HEK293 (cell line): ENCODE results near the gene CXCL12.

Source experiments
- IKZF3 ChIP-seq: fragments of 450-650 bp; IDR thresholded peaks from 2 replicates; pipeline ENCODE4 v1.5.0; 2018; ENCODE audit warnings: missing biosample characterization, mild to moderate bottlenecking, missing genetic modification characterization, moderate library complexity
- MEIS1 ChIP-seq: sonication (generic); formaldehyde crosslinking; IDR thresholded peaks from 2 replicates; pipeline ENCODE4 v1.8.1; 2022; ENCODE audit warnings: missing genetic modification reagents, mild to moderate bottlenecking, borderline replicate concordance
- ZFP41 ChIP-seq: fragments of 450-650 bp; formaldehyde crosslinking; IDR thresholded peaks from 2 replicates; pipeline ENCODE4 v1.5.1; 2016; ENCODE audit warnings: missing biosample characterization, missing genetic modification characterization, borderline replicate concordance
- ZNF501 ChIP-seq: fragments of 450-650 bp; formaldehyde crosslinking; IDR thresholded peaks from 2 replicates; pipeline ENCODE4 v1.5.1; 2016; ENCODE audit warnings: missing biosample characterization, missing genetic modification characterization
- TF ChIP-seq, protein P1 (sequence below): fragments of 450-650 bp; formaldehyde crosslinking; IDR thresholded peaks from 2 replicates; pipeline ENCODE4 v1.5.1; 2016; ENCODE audit warnings: missing biosample characterization, missing genetic modification characterization
- TF ChIP-seq, protein P2 (sequence below): fragments of 450-650 bp; formaldehyde crosslinking; IDR thresholded peaks from 2 replicates; pipeline ENCODE4 v1.5.1; 2016; ENCODE audit warnings: missing biosample characterization, missing genetic modification characterization
- TF ChIP-seq, protein P3 (sequence below): fragments of 450-650 bp; formaldehyde crosslinking; IDR thresholded peaks from 2 replicates; pipeline ENCODE4 v1.5.1; 2017; ENCODE audit warnings: missing biosample characterization, missing genetic modification characterization
- TF ChIP-seq, protein P4 (sequence below): fragments of 450-650 bp; formaldehyde crosslinking; IDR thresholded peaks from 2 replicates; pipeline ENCODE4 v1.5.1; 2016; ENCODE audit warnings: missing biosample characterization, missing genetic modification characterization
- TF ChIP-seq, protein P5 (sequence below): fragments of 450-650 bp; formaldehyde crosslinking; IDR thresholded peaks from 2 replicates; pipeline ENCODE4 v1.5.1; 2016; ENCODE audit warnings: missing biosample characterization, missing genetic modification characterization

DNA sequence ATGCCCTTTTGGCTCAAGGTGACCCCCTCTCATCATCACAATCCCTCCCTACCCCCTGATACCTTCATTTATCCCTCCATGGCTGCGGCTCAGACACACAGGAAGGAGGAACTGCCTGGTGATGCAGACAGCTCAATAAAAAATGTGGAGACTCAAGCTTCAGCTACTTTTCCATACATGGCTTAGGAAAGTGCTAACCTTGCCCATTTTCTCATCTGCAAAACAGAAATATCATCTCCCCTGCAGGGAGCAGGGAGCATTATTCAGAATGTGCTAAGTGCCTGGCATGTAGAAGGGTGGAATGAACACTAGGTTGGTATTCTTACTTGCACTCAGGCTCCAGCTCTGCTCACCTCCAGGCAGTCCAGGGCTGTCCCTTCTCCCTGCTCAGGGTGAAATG is 23.8 kb downstream of the CXCL12 start:
- TF ChIP-seq, protein P1, sequence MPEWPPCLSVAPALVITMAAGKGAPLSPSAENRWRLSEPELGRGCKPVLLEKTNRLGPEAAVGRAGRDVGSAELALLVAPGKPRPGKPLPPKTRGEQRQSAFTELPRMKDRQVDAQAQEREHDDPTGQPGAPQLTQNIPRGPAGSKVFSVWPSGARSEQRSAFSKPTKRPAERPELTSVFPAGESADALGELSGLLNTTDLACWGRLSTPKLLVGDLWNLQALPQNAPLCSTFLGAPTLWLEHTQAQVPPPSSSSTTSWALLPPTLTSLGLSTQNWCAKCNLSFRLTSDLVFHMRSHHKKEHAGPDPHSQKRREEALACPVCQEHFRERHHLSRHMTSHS (tag by site-specific recombination): no peak
- TF ChIP-seq, protein P2, sequence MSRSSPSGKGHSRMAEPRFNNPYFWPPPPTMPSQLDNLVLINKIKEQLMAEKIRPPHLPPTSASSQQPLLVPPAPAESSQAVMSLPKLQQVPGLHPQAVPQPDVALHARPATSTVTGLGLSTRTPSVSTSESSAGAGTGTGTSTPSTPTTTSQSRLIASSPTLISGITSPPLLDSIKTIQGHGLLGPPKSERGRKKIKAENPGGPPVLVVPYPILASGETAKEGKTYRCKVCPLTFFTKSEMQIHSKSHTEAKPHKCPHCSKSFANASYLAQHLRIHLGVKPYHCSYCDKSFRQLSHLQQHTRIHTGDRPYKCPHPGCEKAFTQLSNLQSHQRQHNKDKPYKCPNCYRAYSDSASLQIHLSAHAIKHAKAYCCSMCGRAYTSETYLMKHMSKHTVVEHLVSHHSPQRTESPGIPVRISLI (tag by site-specific recombination): no peak
- TF ChIP-seq MEIS1 (CRISPR knock-in tag) (no peak), ZNF501 (tag by site-specific recombination) (no peak), IKZF3 (tag by site-specific recombination) (no peak), ZFP41 (tag by site-specific recombination) (no peak)
- TF ChIP-seq, protein P3, sequence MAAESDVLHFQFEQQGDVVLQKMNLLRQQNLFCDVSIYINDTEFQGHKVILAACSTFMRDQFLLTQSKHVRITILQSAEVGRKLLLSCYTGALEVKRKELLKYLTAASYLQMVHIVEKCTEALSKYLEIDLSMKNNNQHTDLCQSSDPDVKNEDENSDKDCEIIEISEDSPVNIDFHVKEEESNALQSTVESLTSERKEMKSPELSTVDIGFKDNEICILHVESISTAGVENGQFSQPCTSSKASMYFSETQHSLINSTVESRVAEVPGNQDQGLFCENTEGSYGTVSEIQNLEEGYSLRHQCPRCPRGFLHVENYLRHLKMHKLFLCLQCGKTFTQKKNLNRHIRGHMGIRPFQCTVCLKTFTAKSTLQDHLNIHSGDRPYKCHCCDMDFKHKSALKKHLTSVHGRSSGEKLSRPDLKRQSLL (tag by site-specific recombination): no peak
- TF ChIP-seq, protein P4, sequence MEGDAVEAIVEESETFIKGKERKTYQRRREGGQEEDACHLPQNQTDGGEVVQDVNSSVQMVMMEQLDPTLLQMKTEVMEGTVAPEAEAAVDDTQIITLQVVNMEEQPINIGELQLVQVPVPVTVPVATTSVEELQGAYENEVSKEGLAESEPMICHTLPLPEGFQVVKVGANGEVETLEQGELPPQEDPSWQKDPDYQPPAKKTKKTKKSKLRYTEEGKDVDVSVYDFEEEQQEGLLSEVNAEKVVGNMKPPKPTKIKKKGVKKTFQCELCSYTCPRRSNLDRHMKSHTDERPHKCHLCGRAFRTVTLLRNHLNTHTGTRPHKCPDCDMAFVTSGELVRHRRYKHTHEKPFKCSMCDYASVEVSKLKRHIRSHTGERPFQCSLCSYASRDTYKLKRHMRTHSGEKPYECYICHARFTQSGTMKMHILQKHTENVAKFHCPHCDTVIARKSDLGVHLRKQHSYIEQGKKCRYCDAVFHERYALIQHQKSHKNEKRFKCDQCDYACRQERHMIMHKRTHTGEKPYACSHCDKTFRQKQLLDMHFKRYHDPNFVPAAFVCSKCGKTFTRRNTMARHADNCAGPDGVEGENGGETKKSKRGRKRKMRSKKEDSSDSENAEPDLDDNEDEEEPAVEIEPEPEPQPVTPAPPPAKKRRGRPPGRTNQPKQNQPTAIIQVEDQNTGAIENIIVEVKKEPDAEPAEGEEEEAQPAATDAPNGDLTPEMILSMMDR (tag by site-specific recombination): no peak
- TF ChIP-seq, protein P5, sequence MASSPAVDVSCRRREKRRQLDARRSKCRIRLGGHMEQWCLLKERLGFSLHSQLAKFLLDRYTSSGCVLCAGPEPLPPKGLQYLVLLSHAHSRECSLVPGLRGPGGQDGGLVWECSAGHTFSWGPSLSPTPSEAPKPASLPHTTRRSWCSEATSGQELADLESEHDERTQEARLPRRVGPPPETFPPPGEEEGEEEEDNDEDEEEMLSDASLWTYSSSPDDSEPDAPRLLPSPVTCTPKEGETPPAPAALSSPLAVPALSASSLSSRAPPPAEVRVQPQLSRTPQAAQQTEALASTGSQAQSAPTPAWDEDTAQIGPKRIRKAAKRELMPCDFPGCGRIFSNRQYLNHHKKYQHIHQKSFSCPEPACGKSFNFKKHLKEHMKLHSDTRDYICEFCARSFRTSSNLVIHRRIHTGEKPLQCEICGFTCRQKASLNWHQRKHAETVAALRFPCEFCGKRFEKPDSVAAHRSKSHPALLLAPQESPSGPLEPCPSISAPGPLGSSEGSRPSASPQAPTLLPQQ (tag by site-specific recombination): no peak
